DOHH2 (cell line): ENCODE data around the gene RGS4.

Experiments
- CTCF ChIP-seq: fragments of 200-600 bp; sonication (generic); IDR thresholded peaks from one replicate; pipeline ENCODE4 v1.5.1; 2014; ENCODE audit warnings: antibody characterized with exemption, mild to moderate bottlenecking, low read depth, low read length; ENCODE audit not compliant: poor library complexity, severe bottlenecking
- EZH2phosphoT487 ChIP-seq: fragments of 200-600 bp; sonication (generic); IDR thresholded peaks from 2 replicates; pipeline ENCODE4 v1.6.1; 2017; ENCODE audit warnings: borderline replicate concordance, mild to moderate bottlenecking, antibody characterized with exemption, low read length, moderate library complexity, mixed read lengths

DNA sequence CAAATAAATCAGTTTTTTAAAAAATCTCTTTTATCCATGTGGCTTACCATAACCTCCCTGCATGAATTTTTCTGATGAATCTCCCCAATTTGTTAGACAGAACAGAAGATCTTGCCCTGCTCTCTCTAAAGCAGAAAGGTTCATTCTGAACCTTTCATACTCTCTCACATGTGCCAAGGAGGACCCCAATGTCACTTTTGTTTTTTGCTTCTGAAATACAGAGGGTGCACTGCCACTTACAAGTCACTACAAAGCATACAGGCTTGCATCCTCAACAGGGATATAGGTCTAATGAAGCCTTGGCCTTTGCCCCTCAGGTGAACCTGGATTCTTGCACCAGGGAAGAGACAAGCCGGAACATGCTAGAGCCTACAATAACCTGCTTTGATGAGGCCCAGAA lies 4.8 kb downstream of the RGS4 start:
- TF ChIP-seq CTCF = no peak
- no peak for TF ChIP-seq EZH2phosphoT487
